ENCODE results near the gene OSTC. TPM values are rescaled to one million over a fixed set of nuclear protein-coding genes. Genes with fewer than 3 reads are reported as not detected.

OSTC gene
- total and polyA plus RNA-seq, 9 of the 15 experiments (the other 6 are each of a cell fraction or from before 2014, with no cell fraction given), result 112 to 966 (median 235) TPM

DNA sequence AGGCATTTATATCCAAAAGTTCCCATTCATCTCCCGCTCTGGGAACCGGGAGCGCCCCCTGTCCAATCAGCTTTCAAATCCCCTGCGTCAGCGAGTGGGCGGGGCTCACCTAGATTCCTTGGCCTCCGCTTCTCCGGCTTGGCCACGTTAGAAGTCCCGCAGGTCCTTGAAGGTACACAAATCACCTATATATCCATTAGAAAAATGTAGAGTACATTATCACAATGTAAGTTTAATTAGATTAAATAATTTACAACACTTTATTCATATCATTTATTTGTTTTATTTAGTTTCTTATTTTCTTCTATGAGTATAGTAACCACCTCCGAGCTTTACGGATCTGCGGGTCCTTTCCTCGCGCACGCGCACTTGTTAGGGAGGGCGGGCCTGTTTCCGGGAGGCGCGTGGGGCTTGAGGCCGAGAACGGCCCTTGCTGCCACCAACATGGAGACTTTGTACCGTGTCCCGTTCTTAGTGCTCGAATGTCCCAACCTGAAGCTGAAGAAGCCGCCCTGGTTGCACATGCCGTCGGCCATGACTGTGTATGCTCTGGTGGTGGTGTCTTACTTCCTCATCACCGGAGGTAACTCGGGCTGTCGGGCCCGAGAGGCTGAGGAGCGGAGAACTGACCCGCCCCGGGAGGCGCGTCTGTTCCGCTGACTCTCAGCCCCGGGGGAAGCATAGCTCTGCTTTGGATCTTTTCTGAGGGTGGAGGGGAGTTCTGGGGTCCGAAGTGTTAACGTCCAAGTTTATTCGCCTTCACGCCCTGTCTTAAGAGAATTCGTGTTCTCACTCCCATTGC lies at the start of gene OSTC (continued):
- TF ChIP-seq, protein P1, sequence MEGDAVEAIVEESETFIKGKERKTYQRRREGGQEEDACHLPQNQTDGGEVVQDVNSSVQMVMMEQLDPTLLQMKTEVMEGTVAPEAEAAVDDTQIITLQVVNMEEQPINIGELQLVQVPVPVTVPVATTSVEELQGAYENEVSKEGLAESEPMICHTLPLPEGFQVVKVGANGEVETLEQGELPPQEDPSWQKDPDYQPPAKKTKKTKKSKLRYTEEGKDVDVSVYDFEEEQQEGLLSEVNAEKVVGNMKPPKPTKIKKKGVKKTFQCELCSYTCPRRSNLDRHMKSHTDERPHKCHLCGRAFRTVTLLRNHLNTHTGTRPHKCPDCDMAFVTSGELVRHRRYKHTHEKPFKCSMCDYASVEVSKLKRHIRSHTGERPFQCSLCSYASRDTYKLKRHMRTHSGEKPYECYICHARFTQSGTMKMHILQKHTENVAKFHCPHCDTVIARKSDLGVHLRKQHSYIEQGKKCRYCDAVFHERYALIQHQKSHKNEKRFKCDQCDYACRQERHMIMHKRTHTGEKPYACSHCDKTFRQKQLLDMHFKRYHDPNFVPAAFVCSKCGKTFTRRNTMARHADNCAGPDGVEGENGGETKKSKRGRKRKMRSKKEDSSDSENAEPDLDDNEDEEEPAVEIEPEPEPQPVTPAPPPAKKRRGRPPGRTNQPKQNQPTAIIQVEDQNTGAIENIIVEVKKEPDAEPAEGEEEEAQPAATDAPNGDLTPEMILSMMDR (IDR thresholded peaks at IDR 0.05 in 2 of 3, conservative IDR thresholded peaks at IDR 0.05 in 1 of 3; ENCODE audit: insufficient read depth in 2 of 3, low read depth in 1 of 3, low read length in 3 of 3), result peak in 2 of 3 experiments; percentile 25 to 33; a peak in 1 of 6 replicates
- no peak for TF ChIP-seq ZNF41 (CRISPR knock-in tag; conservative IDR thresholded peaks at IDR 0.05)
- no peak for TF ChIP-seq CBFA2T3 (IDR thresholded peaks at IDR 0.05)
- TF ChIP-seq EP400 (IDR thresholded peaks at IDR 0.05), result peak; percentile 99
- TF ChIP-seq ZBTB1 (CRISPR knock-in tag; IDR thresholded peaks at IDR 0.05; ENCODE audit: borderline replicate concordance, low read depth), result no peak
- peak; percentile 78 for TF ChIP-seq GABPA (tag; conservative IDR thresholded peaks at IDR 0.05; ENCODE audit: low read depth)
- TF ChIP-seq CREM (IDR thresholded peaks at IDR 0.05; ENCODE audit: low read depth), result peak; percentile 50; the same call in 1 of the 2 replicates
- no peak for TF ChIP-seq ZBTB7A (IDR thresholded peaks at IDR 0.05; ENCODE audit: borderline replicate concordance, control insufficient read depth, low read depth, low read length)
- peak; percentile 55; the same call in 1 of the 2 replicates for TF ChIP-seq MBD2 (IDR thresholded peaks at IDR 0.05; ENCODE audit: borderline replicate concordance, low read depth)
- TF ChIP-seq, protein P2, sequence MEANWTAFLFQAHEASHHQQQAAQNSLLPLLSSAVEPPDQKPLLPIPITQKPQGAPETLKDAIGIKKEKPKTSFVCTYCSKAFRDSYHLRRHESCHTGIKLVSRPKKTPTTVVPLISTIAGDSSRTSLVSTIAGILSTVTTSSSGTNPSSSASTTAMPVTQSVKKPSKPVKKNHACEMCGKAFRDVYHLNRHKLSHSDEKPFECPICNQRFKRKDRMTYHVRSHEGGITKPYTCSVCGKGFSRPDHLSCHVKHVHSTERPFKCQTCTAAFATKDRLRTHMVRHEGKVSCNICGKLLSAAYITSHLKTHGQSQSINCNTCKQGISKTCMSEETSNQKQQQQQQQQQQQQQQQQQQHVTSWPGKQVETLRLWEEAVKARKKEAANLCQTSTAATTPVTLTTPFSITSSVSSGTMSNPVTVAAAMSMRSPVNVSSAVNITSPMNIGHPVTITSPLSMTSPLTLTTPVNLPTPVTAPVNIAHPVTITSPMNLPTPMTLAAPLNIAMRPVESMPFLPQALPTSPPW (CRISPR knock-in tag; IDR thresholded peaks at IDR 0.05), result peak; percentile 49; the same call in 1 of the 2 replicates
- TF ChIP-seq GATAD2B (IDR thresholded peaks at IDR 0.05; ENCODE audit: borderline replicate concordance), result no peak
- TF ChIP-seq ESRRB (CRISPR knock-in tag; IDR thresholded peaks at IDR 0.05; ENCODE audit: borderline replicate concordance), result no peak
- no peak for TF ChIP-seq KAT8 (IDR thresholded peaks at IDR 0.05; ENCODE audit: low read depth)
- peak; percentile 97 for TF ChIP-seq PHF21A (IDR thresholded peaks at IDR 0.05; ENCODE audit: borderline replicate concordance, low read depth)
- TF ChIP-seq ZNF431 (CRISPR knock-in tag; IDR thresholded peaks at IDR 0.05), result no peak
- TF ChIP-seq CSDE1 (IDR thresholded peaks at IDR 0.05), result peak in 1 of 2 experiments; percentile 51; a peak in 1 of 4 replicates
- peak; percentile 95 for TF ChIP-seq POLR2A (conservative IDR thresholded peaks at IDR 0.05)
- peak; percentile 56 for TF ChIP-seq RBM25 (IDR thresholded peaks at IDR 0.05; ENCODE audit: low read depth, low read length, severe bottlenecking)
- peak; percentile 66 for TF ChIP-seq C11orf30 (IDR thresholded peaks at IDR 0.05; ENCODE audit: low read depth)
- peak; percentile 83 for TF ChIP-seq NFRKB (IDR thresholded peaks at IDR 0.05; ENCODE audit: low read depth)
- peak; percentile 91 for TF ChIP-seq NKRF (IDR thresholded peaks at IDR 0.05; ENCODE audit: borderline replicate concordance)
- peak; percentile 73 for TF ChIP-seq ELF2 (CRISPR knock-in tag; IDR thresholded peaks at IDR 0.05)
- no peak for TF ChIP-seq E2F3 (CRISPR knock-in tag; IDR thresholded peaks at IDR 0.05)
- TF ChIP-seq CXXC5 (CRISPR knock-in tag; IDR thresholded peaks at IDR 0.05), result peak; percentile 66
